Measurements from ENCODE around the gene TBC1D22A.

Gene TBC1D22A

DNA sequence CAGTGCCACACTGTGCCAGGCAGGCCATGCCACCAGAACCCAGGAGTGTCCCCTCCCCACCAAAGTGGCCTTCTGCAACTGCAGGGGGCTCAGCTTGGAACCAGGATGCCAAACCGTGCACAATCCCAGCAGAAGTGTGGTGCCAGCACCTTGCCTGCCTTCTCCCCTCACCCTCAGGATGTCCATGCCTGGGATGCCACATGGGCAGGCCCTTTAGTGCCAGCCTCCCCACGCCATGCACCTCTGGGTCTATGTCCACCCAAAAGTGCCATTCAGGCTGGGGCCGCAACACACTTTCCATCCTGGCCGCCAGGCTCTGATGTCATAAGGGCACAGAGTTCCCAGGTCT is 8.7 kb upstream of the TBC1D22A start:
- DNase-seq: no peak

DNA sequence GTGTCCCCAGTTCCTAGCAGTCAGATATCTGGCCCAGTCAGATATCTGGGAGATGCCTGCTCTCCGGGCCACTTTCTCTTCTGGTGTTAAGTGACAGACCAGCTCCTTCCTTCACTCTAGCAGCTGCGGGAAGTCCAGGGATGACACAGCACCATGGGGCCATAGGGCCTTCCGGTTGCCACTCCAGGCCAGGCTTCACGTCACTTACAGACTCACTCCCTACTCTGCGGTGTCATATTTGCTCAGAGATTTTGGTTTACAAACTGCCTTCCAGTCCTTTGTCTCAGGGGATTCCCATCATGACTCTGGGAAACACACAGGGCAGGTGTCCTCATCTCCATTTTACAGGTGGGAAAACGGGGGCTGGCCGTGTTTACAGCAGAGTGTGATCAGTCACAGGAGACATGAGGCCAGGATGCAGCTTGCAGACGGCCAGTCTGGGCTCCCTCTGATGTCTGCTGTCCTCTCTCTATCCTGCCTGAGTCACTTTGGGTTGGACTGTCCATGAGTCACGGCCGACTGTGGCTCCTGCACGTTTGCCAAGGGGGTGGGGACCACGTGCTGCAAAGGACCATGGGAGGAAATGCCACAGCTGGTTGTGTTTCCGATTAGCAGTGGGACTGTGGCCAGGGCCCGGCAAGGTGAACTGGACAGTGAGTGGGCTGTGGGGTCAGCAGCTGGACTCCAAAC is 8.2 kb upstream of the TBC1D22A start:
- DNase-seq: no peak

DNA sequence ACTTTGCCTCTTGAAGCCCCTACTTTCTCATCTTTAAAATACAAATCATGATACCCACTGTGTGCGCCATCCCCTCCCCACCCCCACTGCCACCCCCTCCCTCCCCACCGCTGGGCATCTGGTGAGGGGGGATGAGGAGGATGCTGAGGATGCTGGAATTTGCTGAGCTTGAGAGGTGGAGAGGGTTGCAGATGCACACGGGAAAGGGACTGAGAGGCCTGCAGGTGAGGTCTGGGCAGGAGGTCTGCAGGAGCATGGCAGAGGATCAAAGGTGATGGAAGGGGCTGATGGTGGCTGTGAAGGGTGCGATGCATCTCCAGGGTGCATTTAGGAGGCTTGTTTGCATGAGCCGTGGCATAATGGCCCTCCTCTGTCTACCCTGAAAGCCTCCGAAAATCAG is 7.6 kb upstream of the TBC1D22A start:
- no peak for DNase-seq

DNA sequence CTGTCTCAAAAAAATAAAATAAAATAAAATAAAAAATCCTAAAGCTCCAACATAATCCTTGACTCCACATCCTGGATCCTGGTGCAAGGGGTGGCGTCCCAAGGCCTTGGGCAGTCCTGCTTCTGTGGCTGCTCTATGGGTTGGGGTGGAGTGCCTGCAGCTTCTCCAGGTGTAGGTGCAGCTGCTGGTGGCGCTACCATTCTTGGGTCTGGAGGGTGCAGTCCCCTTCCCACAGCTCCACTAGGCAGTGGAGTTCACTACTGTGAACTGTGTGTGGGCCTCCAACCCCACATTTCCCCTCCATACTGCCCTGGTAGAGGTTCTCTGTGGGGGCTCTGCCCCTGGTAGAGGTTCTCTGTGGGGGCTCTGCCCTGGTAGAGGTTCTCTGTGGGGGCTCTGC is 6.9 kb upstream of the TBC1D22A start:
- DNase-seq: no peak

DNA sequence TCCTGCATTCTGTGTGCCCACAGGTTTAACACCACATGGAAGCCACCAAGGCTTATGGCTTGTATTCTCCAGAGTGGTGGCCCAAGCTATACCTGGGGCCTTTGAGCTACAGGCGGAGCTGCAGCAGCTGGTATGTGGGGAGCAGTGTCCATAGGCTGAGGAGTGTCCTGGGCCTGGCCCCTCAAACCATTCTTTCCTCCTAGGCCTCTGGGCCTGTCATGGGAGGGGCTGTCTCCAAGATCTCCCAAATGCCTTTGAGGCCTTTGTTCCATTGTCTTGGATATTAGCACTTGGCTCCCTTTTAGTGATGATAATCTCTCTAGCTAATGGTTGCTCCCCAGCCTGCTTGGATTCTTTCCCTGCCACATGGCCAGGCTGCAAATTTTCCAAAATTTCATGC is 6.4 kb upstream of the TBC1D22A start:
- DNase-seq: no peak

DNA sequence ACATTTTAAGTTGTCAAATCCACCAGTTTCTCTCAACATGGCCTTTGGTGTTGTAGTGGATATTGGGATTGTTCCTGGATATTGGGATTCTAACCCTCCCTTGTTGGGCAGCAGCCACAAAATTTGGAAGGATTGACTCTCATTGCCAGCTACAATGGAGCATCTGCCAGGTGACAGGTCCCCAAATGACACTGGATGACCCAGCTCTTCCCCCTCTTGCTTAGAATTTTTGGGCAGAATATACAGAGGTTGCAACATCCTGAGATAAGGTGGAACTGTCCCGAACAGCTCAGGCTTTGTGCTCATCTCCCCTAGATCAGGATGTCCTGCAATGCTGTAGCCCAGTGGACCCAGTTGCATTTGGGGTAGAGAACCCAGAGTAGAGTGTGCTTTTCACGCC is 5.3 kb upstream of the TBC1D22A start:
- DNase-seq: no peak

DNA sequence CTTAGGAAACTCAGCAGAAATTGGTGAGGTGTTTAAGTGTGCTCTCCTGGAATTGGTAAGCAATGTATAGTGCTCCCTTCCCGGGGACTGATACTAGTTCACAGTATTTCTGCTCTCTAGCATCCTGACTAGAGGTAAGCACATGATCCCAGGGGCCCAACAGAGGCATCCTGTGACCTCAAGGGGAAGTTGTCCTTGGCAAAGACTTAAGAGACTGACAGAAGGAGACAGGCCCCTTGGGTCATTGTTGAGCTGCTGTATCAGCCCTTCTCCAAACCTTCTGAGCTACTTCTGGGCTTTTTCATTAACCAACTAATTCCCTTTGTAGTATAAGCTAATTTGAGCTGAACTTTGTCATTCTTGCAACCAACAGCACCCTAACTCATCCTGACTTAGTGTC is 4.3 kb upstream of the TBC1D22A start:
- no peak for DNase-seq

DNA sequence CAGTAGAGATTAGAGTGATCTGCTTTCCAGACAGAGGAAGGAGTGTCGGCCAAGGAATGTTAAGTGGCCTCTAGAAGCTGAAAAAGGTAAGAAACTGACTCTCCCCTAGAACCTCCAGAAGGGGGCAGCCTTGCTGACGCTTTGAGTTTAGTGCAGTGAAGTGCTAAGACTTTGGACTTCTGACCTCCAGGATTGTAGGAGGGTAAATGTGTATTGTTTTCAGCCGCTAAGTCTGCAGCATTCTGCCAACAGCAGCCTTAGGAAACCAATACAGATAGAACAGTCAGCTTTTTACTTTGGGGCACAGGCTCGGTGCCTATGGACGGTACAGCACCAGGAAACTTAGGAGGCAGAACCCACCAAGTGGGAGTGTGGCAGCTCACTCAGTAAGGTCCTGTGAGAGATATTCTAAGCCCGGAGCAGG is 3.6 kb upstream of the TBC1D22A start:
- DNase-seq: no peak

DNA sequence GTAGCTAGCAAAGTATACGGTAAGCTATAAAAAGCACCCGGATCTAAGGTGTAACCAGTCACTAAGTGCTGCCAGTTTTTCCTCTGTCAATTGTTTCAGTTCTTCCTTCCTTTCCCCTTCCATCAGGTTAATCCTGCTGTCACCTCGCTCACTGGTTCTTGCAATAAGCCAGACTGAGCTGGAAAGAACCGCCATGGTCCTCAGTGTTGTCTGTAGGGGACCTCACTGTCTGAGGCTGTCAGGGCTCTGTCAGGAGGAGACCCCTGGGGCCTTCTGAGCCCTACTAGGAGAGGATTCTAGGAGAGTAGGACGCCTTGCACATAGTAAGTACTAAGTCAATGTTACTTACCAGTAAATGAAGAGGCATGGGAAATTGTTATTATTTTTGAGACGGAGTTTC is 1.4 kb upstream of the TBC1D22A start:
- DNase-seq: no peak

DNA sequence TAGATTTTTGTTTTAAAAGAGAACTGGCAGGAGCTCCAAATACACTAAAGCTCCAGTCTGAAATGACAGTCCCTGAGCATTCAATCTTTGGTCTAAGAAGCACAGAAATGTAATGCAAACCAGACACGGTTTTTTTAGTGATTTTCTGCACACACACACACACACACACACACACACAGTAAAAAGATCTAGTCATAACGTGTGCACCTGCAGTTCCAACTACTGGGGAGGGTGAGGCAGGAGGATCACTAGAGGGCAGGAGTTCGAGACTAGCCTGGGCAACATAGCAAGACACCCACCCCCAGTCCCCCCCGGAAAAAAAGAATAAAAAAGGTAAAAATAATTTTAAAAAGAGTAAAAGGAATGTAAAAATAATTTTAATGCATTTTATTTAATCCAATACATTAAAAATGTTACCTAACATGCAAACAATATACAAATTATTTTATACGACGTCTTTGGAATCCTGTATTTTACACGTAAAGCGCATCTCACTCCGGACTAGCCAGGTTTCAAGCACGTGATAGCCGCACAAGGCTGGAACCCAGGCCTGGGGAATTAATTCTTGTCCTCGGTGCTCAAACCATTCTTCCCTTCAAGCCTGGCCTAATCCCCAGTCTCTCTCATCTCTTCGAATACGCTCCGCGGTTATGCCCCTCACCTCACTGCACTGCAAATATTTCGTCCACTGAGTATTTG is 762 bp upstream of the TBC1D22A start:
- no peak for DNase-seq

DNA sequence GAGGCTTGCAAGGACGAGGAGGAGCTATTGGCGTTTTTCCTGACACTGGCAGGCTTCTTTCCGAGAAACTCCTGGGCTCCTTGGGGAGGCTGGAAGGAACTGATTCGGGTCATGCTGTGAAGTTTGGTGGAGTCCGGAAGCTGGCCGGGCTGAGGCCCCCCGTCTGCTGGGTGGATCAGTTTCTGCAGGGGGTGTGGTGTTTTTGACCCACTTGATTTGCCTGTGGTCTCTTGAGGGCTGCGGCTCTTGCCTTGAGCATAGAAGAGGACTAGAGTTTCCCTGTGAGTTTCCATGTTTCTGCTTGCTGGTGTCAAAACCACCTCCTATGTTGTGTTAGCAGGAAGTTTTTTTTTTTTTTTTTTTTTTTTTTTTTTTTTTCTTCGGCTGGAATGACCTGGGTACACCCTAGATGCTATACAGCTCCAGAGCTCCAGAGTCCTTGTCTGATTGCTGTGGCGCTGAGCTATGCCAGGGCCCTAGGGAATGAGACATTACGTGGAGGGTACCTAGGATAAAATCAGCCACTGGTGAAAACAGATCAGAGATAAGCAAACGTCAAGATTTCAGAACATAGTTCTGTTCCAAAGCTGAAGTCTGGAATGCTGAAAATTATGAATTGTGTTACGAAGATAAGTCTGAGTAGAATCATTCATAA is 728 bp downstream of the TBC1D22A start:
- DNase-seq: no peak

DNA sequence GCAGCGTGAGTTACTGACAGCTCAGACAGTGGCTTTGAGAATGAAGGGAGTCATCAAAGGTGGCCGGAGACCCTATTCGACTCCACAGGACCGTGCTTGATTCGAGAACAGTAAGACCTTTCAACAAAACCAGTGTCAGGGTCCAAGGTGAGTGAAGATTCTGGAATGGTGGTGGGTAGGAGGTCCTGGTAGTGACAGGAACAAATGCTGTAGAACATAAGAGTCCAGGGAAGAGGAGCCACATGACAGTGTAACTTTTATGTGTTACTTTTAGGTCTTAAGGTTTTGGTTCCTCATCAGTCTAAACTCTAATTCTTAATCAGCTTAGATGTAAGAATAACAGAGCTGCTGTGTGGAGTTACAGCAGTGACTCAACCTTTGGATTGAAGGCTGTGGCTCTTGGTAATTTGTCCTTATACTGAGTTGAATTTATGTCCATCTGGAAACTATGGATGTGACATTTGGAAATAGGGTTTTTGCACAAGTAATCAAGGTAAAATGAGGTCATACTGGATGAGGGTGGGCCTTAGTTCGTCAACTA is 1.8 kb downstream of the TBC1D22A start:
- no peak for DNase-seq

DNA sequence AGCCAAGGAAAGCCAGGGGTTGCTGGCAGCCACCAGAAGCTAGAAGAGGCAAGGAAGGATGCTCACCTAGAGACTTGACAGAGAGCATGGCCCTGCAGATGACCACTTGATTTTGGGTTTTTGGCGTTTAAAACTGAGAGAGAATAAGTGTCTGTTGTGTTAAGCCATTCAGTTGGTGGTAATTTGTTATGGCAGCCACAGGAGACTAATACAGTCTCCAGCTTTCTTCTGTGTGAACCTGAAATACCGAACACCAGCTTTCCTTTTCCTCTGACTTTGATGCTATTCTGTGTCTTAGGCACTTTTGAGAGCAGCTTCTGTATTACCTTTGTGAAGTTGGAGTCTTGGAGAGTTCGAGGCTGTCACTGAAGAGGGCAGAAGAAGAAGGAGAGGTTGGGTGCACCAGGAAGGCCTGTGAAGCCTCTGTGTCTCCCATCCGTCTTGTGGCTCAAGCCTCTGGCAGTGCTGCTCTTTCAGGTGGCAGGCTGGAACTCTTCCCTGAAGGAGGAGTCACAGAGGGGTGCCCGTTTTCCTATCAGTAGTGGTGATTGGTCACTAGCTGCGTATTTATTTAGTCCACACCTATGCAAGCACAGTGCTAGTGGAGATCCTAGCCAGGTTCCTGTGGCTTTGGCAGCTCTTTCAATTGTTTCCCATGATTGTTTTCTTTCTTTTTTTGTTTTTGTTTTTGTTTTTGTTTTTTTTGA is 2.5 kb downstream of the TBC1D22A start:
- no peak for DNase-seq

DNA sequence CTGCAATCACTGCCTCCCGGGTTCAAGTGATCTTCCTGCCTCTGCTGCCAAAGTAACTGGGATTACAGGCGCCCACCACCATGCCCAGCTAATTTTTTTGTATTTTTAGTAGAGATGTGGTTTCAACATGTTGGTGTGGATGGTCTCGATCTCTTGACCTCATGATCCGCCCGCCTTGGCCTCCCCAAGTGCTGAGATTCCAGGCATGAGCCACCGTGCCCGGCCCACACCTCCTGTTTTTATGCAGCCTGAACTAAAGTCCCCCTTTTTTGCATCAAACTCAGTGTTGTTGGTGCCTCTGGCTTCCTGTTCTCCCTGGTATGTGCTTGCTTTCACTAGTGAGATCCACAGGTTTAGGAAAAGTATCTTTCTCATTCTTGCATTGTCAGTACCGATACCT is 4.2 kb downstream of the TBC1D22A start:
- no peak for DNase-seq

DNA sequence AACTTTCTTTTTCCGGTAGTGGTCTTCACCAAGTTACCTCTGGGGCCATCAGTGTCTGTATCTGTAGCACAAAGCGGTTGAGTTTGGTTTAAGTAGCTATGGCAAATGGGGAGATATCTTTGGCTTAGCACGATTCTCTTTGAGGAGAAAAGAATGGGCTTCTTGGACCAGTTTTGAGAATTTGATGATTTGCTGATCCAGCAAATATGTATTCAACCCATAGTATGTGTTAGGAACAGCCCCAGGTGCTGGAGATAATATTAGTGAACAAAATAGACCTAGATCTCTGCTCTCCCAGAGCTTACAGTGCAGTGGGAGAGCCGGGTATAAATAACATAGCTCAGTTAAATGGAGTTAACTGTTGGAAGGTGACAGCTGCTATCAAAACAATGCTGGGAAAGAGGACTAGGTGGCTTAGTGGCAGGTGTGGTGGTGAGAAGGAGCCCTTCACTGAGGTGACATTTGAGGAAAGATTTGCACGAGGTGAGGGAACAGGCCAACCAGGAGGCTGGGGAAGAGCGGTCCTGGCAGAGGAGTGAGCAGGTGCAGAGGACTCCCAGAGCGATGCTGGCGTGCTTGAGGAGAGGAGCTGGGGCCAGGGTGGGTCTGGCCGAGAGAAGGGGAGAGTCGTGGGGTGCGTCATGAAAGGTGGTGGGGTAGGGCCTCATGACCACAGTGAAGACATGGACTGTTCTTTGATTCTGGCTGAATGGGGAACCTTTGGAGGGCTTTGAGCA is 5.0 kb downstream of the TBC1D22A start:
- DNase-seq: no peak

DNA sequence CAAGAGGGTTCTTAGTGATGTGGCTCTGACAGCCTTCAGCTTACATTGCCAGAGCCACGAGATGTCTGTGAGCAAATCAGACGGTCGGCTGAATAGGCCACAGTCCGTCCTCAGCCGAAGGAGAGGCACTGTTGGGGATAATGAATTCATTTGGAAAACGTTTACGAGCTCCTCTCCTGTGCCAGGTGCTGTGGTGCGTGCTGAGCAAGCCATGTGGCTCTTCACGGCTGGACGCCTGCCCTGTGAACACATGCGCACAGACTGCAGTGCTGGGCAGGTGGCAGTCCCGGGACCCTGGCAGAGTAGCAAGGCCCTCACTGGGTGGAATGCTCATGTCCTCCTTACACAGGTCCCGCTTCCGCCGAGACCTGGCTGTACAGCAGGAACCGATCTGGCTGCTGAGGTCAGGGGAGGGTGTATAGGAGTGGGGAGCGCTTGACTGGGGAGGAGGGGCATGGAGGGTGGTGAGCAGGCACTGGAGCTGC is 6.8 kb downstream of the TBC1D22A start:
- DNase-seq: peak; percentile 40

DNA sequence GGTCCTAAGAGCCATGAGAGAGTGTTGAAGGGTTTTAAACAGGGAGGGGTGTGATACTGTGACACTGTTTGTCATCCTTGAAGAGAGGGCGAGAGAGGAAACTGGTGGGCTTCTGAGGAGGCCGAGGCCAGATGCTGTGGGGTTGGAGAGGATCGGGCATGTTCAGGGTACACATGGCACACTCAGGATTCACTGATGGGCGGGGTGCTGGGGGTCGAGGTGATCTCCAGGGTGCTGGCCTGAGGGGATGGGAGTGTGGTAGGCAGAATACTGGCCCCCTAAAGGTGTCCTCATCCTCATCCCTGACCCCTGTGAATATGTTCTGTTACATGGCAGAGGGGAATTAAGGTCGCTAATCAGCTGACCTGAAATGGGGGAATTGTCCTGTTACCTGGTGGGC is 7.3 kb downstream of the TBC1D22A start:
- no peak for DNase-seq

DNA sequence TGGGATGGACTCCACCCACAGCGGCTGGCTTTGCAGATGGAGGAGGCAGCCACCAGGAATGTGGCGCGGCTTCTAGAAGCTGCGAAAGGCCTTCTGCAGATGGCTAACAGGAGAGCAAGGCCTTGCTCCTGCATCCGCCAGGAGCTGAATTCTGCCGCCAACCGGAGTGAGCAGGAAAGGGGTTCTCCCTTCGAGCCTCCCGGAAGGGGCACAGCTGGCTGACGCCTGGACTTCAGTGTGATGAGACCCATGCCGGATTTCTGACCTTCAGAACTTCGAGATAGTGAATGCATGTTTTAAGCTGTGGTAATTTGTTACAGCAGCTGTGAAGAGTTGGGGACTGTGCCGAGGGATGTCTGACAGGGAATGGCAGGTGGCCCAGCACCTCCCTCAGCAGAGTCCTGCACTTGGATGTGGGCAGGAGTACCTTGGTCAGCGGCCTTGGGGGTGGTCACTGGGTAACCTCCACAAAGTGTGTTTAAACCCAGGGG is 7.7 kb downstream of the TBC1D22A start:
- DNase-seq: no peak

DNA sequence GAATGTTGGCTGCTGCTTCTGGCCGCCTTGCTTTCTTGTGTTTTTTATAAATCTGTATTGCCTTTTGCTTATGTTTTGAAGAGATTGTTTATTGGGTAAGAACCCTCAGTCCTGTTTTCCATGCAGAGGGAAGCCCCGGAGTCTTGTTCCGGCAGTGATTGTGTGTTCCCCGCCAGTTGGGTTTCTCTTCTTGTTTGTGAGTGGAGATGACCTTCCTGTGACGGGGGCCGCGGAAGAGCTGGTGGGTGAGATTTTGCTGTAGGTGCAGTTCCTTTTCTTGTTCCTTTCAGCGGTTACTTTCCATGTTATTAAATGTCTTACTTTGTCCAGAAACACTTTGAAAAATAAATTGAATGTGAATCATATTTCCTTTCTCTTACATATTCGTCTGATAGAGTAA is 8.3 kb downstream of the TBC1D22A start:
- no peak for DNase-seq

DNA sequence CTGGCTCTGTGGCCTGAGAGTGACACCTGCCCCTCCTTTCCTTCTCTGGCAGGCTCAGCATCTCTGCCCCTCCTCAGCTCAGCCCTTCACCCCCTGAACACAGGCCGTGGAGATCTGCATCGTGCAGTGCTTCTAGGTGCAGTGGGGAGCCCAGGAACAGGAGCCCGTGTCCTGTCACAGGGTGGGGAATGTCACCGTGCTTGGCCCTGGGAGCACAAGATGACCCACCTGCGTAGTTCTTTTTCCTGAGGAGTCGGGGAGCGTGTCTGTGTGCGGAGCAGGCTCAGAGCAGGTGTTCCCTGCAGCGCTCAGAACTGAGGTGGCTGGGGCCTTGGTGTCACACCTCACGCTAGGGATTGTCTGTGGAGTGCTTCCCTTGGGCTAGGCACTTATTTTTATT is 10.6 kb downstream of the TBC1D22A start:
- DNase-seq: no peak

DNA sequence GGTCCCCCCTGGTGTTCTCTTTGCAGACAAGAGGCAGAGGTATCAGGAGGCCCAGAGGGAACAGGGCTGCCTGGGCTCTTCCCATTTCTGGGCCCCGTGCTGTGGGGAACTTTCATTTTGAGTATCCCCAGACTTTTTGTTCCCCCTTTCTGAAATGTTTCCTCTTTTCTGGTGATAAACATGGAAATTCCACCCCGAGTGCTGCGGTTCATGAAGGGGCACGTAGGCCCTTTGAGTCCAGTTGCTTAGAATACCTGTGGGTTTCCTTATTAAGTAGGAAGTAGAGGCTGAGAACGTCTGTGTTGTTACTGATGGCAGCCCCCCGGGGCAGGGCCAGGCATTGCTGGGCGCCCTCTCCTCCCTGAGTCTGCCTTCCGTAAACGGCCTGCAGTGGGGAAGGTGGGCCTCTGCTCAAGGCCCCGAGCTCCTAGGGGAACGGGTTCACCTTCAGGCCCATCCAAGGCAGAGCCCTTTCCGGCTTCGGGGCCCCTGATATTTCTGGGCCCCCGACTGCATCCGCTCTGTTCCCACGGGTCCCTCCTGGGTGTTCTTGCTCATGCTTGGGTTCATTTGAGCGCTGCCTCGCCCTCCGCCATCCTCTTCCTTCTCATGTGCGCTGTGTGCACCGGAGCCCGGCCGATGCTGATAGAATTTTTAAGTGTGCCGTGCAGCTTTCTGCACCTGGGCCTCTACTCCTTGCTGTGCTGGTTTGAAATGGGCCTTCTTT is 12.0 kb downstream of the TBC1D22A start:
- no peak for DNase-seq

Measured in NCI-H1105 (cell line).